Fibroblast of lung (primary cell): ENCODE measurements around the gene GBF1. TPM values are rescaled to one million over a fixed set of nuclear protein-coding genes. Genes with fewer than 3 reads are reported as not detected.

ENCODE experiments used
- DNase-seq, 2 donors: peaks; one replicate each; pipeline versions ENCODE4 v3.0.0 to v3.0.0-alpha.2; 2010; ENCODE audit warnings: low read depth in 2 of 2
- H2AFZ ChIP-seq: 2 replicates; pipeline ENCODE4 v1.5.1; 2012; ENCODE audit warnings: low read length, control low read depth, inconsistent platforms
- H3K27ac ChIP-seq: 2 replicates; pipeline ENCODE4 v1.5.1; 2011; ENCODE audit warnings: low read length, control low read depth; ENCODE audit not compliant: insufficient read depth
- H3K27me3 ChIP-seq: 2 replicates; pipeline ENCODE4 v1.5.1; 2011; ENCODE audit warnings: mild to moderate bottlenecking, low read length; ENCODE audit not compliant: control insufficient read depth, insufficient read depth
- H3K36me3 ChIP-seq: 2 replicates; pipeline ENCODE4 v1.5.1; 2011; ENCODE audit warnings: low read length; ENCODE audit not compliant: control insufficient read depth, insufficient read depth
- H3K4me1 ChIP-seq: 2 replicates; pipeline ENCODE4 v1.5.1; 2011; ENCODE audit warnings: low read length; ENCODE audit not compliant: control insufficient read depth, insufficient read depth; ENCODE audit errors: extremely low read depth
- H3K4me2 ChIP-seq: 2 replicates; pipeline ENCODE4 v1.5.1; 2011; ENCODE audit warnings: low read length, control low read depth; ENCODE audit not compliant: insufficient read depth; ENCODE audit errors: extremely low read depth
- H3K4me3 ChIP-seq, 4 experiments: fragments of 200-600 bp in 1 of 4; sonication (generic) in 1 of 4; replicated peaks in 1 of 4; 2 replicates each; pipeline ENCODE4 v1.5.1; 2011 to 2016; ENCODE audit warnings: low read length in 4 of 4, low read depth in 3 of 4, mild to moderate bottlenecking in 3 of 4, control low read depth in 2 of 4, inconsistent platforms in 1 of 4, mixed read lengths in 1 of 4; ENCODE audit not compliant: insufficient read depth in 1 of 4; ENCODE audit errors: control extremely low read depth in 1 of 4
- H3K79me2 ChIP-seq: 2 replicates; pipeline ENCODE4 v1.5.1; 2012; ENCODE audit warnings: mild to moderate bottlenecking, low read length, inconsistent platforms; ENCODE audit not compliant: control insufficient read depth, insufficient read depth
- H3K9ac ChIP-seq: 2 replicates; pipeline ENCODE4 v1.5.1; 2011; ENCODE audit warnings: mild to moderate bottlenecking, low read length, control low read depth; ENCODE audit not compliant: insufficient read depth
- H3K9me3 ChIP-seq: 2 replicates; pipeline ENCODE4 v1.5.1; 2012; ENCODE audit warnings: low read depth, low read length; ENCODE audit not compliant: control insufficient read depth, insufficient read depth
- H4K20me1 ChIP-seq: 2 replicates; pipeline ENCODE4 v1.5.1; 2011; ENCODE audit warnings: low read length; ENCODE audit not compliant: control insufficient read depth, insufficient read depth; ENCODE audit errors: extremely low read depth
- EZH2 ChIP-seq: IDR thresholded peaks from 2 replicates; pipeline ENCODE4 v1.5.1; 2012; ENCODE audit warnings: low read length, control low read depth, mild to moderate bottlenecking; ENCODE audit errors: missing control alignments
- polyA plus RNA-seq, 2 donors: library from polyadenylated mRNA; depleted of rRNA in 1 of 2; stranded (reverse) in 1 of 2; unstranded in 1 of 2; fragments of >200 nt; gene quantifications; 2 replicates each; pipeline ENCODE4 v1.2.1, GENCODE V29; 2011 to 2012; ENCODE audit warnings: missing spikeins in 1 of 2
- total RNA-seq: library from RNA; depleted of rRNA; stranded (reverse); fragments of >200 nt; gene quantifications from 2 replicates; pipeline ENCODE4 v1.2.1, GENCODE V29; 2014
- TF ChIP-seq, protein P1 (sequence below), 2 donors: IDR thresholded peaks in 1 of 2; conservative IDR thresholded peaks in 1 of 2; 1 replicate in 1 of 2; 2 replicates in 1 of 2; pipeline ENCODE4 v1.5.1; 2011 to 2012; ENCODE audit warnings: low read length in 2 of 2, control low read depth in 1 of 2, inconsistent platforms in 1 of 2, low read depth in 1 of 2, mild to moderate bottlenecking in 1 of 2

Gene GBF1
- total and polyA plus RNA-seq, 2 donors (not counting 1 experiment from before 2014, with no cell fraction given) = 24.1 to 24.6 TPM

DNA sequence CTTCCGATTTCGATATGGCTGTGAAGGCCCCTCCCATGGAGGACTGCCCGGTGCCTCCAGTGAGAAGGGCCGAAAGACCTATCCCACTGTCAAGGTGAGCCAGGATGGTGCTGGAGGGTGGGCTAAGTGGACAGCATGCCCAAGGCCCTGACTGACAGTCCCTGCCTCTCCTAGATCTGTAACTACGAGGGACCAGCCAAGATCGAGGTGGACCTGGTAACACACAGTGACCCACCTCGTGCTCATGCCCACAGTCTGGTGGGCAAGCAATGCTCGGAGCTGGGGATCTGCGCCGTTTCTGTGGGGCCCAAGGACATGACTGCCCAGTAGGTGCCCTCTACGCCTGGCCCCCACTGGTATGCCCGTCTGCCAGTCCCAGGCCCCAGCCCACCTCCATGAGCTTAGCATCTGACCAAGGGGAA, 151.4 kb downstream of the GBF1 start:
- Histone ChIP-seq H3K9me3 (no peaks in the 10 kb centered on the region), H4K20me1 (no peaks in the 10 kb centered on the region), H2AFZ (no peak overlapping the region), H3K36me3 (peaks cover 6% of the 10 kb centered on the region), H3K4me1 (peaks cover 4% of the 10 kb centered on the region), H3K27me3 (no peaks in the 10 kb centered on the region), H3K9ac (no peak overlapping the region), H3K27ac (no peak overlapping the region), H3K79me2 (no peaks in the 10 kb centered on the region), H3K4me2 (no peak overlapping the region), H3K4me3 (peak overlapping the region in 1 of 4 experiments; percentile 87)
- DNase-seq = no peak
- no peak for TF ChIP-seq EZH2
- TF ChIP-seq, protein P1, sequence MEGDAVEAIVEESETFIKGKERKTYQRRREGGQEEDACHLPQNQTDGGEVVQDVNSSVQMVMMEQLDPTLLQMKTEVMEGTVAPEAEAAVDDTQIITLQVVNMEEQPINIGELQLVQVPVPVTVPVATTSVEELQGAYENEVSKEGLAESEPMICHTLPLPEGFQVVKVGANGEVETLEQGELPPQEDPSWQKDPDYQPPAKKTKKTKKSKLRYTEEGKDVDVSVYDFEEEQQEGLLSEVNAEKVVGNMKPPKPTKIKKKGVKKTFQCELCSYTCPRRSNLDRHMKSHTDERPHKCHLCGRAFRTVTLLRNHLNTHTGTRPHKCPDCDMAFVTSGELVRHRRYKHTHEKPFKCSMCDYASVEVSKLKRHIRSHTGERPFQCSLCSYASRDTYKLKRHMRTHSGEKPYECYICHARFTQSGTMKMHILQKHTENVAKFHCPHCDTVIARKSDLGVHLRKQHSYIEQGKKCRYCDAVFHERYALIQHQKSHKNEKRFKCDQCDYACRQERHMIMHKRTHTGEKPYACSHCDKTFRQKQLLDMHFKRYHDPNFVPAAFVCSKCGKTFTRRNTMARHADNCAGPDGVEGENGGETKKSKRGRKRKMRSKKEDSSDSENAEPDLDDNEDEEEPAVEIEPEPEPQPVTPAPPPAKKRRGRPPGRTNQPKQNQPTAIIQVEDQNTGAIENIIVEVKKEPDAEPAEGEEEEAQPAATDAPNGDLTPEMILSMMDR (conservative IDR thresholded peaks at IDR 0.05 in 1 of 2, IDR thresholded peaks at IDR 0.05 in 1 of 2; ENCODE audit: low read depth in 1 of 2, low read length in 2 of 2) = no peak

DNA sequence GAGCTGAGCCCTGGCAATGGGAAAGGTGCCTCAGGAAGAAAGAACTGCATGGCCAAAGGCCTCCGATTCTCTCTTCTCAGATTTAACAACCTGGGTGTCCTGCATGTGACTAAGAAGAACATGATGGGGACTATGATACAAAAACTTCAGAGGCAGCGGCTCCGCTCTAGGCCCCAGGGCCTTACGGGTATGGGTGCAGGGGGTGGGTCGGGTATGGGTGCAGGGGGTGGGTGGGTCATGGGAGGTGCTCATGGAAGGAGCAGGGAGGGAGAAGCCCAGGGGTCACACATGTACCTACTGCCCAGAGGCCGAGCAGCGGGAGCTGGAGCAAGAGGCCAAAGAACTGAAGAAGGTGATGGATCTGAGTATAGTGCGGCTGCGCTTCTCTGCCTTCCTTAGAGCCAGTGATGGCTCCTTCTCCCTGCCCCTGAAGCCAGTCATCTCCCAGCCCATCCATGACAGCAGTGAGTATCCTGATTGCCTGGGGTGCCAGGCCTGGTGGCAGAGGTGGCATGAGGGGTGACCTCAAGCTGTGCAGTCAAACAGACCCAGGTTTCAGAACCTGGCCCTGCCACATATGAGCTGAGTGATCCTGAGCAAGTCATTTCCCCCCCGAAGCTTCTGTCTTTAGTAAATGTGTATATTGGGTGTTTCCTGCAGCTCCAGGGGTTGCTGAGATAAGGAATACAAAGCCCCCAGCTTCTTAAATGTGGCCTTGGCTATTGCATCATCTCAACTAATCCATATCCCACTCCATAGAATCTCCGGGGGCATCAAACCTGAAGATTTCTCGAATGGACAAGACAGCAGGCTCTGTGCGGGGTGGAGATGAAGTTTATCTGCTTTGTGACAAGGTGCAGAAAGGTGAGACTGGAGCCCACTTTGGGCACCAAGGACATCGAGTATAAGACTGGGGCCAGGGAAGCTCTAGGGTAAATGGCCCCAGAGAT, 152.2 kb downstream of the GBF1 start:
- no peaks in the 10 kb centered on the region for H3K9me3 ChIP-seq
- no peak overlapping the region for H2AFZ ChIP-seq
- no peaks in the 10 kb centered on the region for H3K27me3 ChIP-seq
- no peak for TF ChIP-seq EZH2
- TF ChIP-seq, protein P1 (conservative IDR thresholded peaks at IDR 0.05 in 1 of 2, IDR thresholded peaks at IDR 0.05 in 1 of 2; ENCODE audit: low read depth in 1 of 2, low read length in 2 of 2) = no peak
- H3K79me2 ChIP-seq = no peaks in the 10 kb centered on the region
- H3K9ac ChIP-seq = no peak overlapping the region
- no peak overlapping the region for H3K4me2 ChIP-seq
- no peak overlapping the region for H3K27ac ChIP-seq
- H3K36me3 ChIP-seq = peaks cover 6% of the 10 kb centered on the region
- no peak overlapping the region for H3K4me3 ChIP-seq
- H3K4me1 ChIP-seq = peaks cover 4% of the 10 kb centered on the region
- H4K20me1 ChIP-seq = no peaks in the 10 kb centered on the region
- no peak for DNase-seq

DNA sequence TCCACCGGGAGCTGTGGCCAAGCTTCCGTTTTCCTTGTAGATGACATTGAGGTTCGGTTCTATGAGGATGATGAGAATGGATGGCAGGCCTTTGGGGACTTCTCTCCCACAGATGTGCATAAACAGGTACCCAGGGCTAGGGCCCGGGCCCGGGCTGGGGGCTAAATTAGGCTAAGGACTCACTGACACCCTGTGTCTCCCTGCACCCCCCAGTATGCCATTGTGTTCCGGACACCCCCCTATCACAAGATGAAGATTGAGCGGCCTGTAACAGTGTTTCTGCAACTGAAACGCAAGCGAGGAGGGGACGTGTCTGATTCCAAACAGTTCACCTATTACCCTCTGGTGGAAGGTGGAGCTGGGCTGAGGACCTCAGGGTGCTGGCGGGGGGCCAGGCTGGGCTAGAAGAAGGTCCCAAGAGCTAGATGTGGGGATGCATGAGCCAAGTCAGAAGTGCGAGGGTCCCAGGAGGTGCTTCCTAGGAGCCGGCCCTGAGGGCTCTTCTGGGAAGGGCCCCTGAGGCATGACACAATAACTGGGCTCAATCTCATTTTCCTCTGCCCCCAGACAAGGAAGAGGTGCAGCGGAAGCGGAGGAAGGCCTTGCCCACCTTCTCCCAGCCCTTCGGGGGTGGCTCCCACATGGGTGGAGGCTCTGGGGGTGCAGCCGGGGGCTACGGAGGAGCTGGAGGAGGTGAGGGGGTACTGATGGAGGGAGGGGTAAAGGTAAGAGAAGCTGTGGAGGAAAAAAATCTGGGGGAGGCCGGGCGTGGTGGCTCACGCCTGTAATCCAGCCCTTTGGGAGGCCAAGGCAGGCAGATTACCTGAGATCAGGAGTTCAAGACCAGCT, 153.1 kb downstream of the GBF1 start:
- H3K9ac ChIP-seq = no peak overlapping the region
- H3K9me3 ChIP-seq = no peaks in the 10 kb centered on the region
- H3K79me2 ChIP-seq = no peaks in the 10 kb centered on the region
- H3K27me3 ChIP-seq = no peaks in the 10 kb centered on the region
- no peak overlapping the region for H2AFZ ChIP-seq
- H3K36me3 ChIP-seq = peaks cover 6% of the 10 kb centered on the region
- peaks cover 4% of the 10 kb centered on the region for H3K4me1 ChIP-seq
- H3K4me3 ChIP-seq = no peak overlapping the region
- TF ChIP-seq EZH2 = no peak
- H3K4me2 ChIP-seq = no peak overlapping the region
- no peak overlapping the region for H3K27ac ChIP-seq
- no peak for DNase-seq
- no peaks in the 10 kb centered on the region for H4K20me1 ChIP-seq
